Hypothalamus (tissue), 51 donors: Measurements from ENCODE around the gene GGN.
"Not testable (repeated sequence)": the region's sequence is repeated elsewhere in the genome, so short reads cannot be mapped to it uniquely, and the experiment has no call there.

Experiments
- DNase-seq, 51 donors: peaks; one replicate each; lab custom pipeline; 2025; lab: John Stamatoyannopoulos, UW

GGN gene

GRCh38 chr19:38387550-38388348, at the start of gene GGN:
Gene GGN (minus strand): TSS chr19:38388034. CDS start chr19:38387261, 773 bp downstream.
- peak in 49 of 51 donors; percentile 21 to 95 (median 62) for DNase-seq

GRCh38 chr19:38437295-38437694, 49.5 kb upstream of the GGN start:
- no peak for DNase-seq

- DNase-seq, result peak in 29 of 51 donors; percentile 1 to 46 (median 20)
Measured at GRCh38 chr19:38434549-38435051, 46.8 kb upstream of the GGN start.

GRCh38 chr19:38433268-38433733, 45.5 kb upstream of the GGN start, which contains the start of gene RYR1:
Gene RYR1 (plus strand): TSS chr19:38433691. CDS start chr19:38433830, 139 bp downstream.
- peak in 39 of 51 donors; percentile 4 to 73 (median 58) for DNase-seq

- no peak for DNase-seq
Measured at GRCh38 chr19:38430931-38431330, 43.1 kb upstream of the GGN start.

- DNase-seq, result no peak
Measured at GRCh38 chr19:38429811-38430156, 42.0 kb upstream of the GGN start.

- no peak for DNase-seq
Measured at GRCh38 chr19:38429055-38429810, 41.4 kb upstream of the GGN start.

- DNase-seq, result not testable (repeated sequence)
Measured at GRCh38 chr19:38427035-38427677, 39.3 kb upstream of the GGN start.

- DNase-seq, result peak in 13 of 51 donors; percentile 1 to 34 (median 7)
Measured at GRCh38 chr19:38425810-38426466, 38.1 kb upstream of the GGN start, which contains the start of gene RASGRP4. Gene RASGRP4 (minus strand): TSS chr19:38426219. CDS start chr19:38426091, 128 bp downstream.

GRCh38 chr19:38425222-38425809, 37.5 kb upstream of the GGN start:
- no peak for DNase-seq

GRCh38 chr19:38424272-38424671, 36.4 kb upstream of the GGN start:
- no peak for DNase-seq

- no peak for DNase-seq
Measured at GRCh38 chr19:38422438-38422837, 34.6 kb upstream of the GGN start.

GRCh38 chr19:38421856-38422255, 34.0 kb upstream of the GGN start:
- no peak for DNase-seq

GRCh38 chr19:38420935-38421334, 33.1 kb upstream of the GGN start:
- DNase-seq, result no peak

- peak in 6 of 51 donors; percentile 6 to 18 (median 12) for DNase-seq
Measured at GRCh38 chr19:38417544-38418506, 30.0 kb upstream of the GGN start.

GRCh38 chr19:38417146-38417543, 29.3 kb upstream of the GGN start:
- no peak for DNase-seq

GRCh38 chr19:38413416-38413815, 25.6 kb upstream of the GGN start:
- no peak for DNase-seq

GRCh38 chr19:38412961-38413360, 25.1 kb upstream of the GGN start:
- no peak for DNase-seq

- DNase-seq, result no peak
Measured at GRCh38 chr19:38412491-38412890, 24.7 kb upstream of the GGN start.
